SK-N-SH (cell line): ENCODE data around the gene INPP5B. TPM values are rescaled to one million over a fixed set of nuclear protein-coding genes. Genes with fewer than 3 reads are reported as not detected.
A peak's percentile ranks its signal among the peaks of the same experiment; 100 is the strongest.

Experiments used
- CTCF ChIA-PET: fragments of 300-600, 350-600 bp; formaldehyde crosslinking; extraction: SDS; loops from one replicate; lab custom pipeline; 2021; lab: Yijun Ruan, JAX
- POLR2A ChIA-PET: fragments of 350-600 bp; sonication (Branson Sonifier 250); formaldehyde crosslinking; extraction: SDS; loops from one replicate; lab custom pipeline; 2020; ENCODE audit warnings: antibody characterized with exemption, inconsistent platforms; lab: Yijun Ruan, JAX
- DNase-seq: peaks from one replicate; pipeline ENCODE4 v3.0.0; 2012
- H2AFZ ChIP-seq: fragments of 200-600 bp; sonication (generic); 2 replicates; pipeline ENCODE4 v1.8.1; 2016; ENCODE audit warnings: antibody characterized with exemption, mild to moderate bottlenecking, low read depth
- H3F3A ChIP-seq: fragments of 200-600 bp; sonication (generic); replicated peaks from 2 replicates; pipeline ENCODE3; 2016; ENCODE audit warnings: antibody characterized with exemption, mild to moderate bottlenecking; ENCODE audit not compliant: insufficient read depth
- H3K27ac ChIP-seq, 2 experiments: fragments of 200-500 bp in 1 of 2; fragments of 200-600 bp in 1 of 2; sonication (Bioruptor generic) in 1 of 2; sonication (generic), shearing (Covaris generic) in 1 of 2; 2 replicates each; pipeline versions ENCODE4 v1.5.1 to v1.6.1; 2014 to 2016; ENCODE audit warnings: low read depth in 2 of 2, inconsistent platforms in 1 of 2, low read length in 1 of 2, mild to moderate bottlenecking in 1 of 2, mixed read lengths in 1 of 2
- H3K27me3 ChIP-seq: fragments of 200-600 bp; sonication (generic), shearing (Covaris generic); 2 replicates; pipeline ENCODE4 v1.6.1; 2016; ENCODE audit warnings: mixed run types; ENCODE audit not compliant: insufficient read depth
- H3K36me3 ChIP-seq, 2 experiments: fragments of 200-500 bp in 1 of 2; fragments of 200-600 bp in 1 of 2; sonication (Bioruptor generic) in 1 of 2; sonication (generic) in 1 of 2; replicated peaks in 1 of 2; 2 replicates each; pipeline versions ENCODE3 to v1.5.1; 2014 to 2016; ENCODE audit warnings: low read length in 1 of 2, mild to moderate bottlenecking in 1 of 2; ENCODE audit not compliant: insufficient read depth in 2 of 2, control insufficient read depth in 1 of 2
- H3K4me1 ChIP-seq, 2 experiments: fragments of 200-500 bp in 1 of 2; fragments of 200-600 bp in 1 of 2; sonication (Bioruptor generic) in 1 of 2; sonication (generic), shearing (Covaris generic) in 1 of 2; 2 replicates each; pipeline versions ENCODE4 v1.5.1 to v1.6.1; 2014 to 2016; ENCODE audit warnings: low read depth in 1 of 2, low read length in 1 of 2, mixed run types in 1 of 2; ENCODE audit not compliant: insufficient read depth in 2 of 2, control insufficient read depth in 1 of 2
- H3K4me2 ChIP-seq: fragments of 200-600 bp; sonication (generic), shearing (Covaris generic); 2 replicates; pipeline ENCODE4 v1.6.1; 2017; ENCODE audit warnings: mixed run types
- H3K4me3 ChIP-seq, 2 experiments: fragments of 200-500 bp in 1 of 2; fragments of 200-600 bp in 1 of 2; sonication (Bioruptor generic) in 1 of 2; sonication (generic), shearing (Covaris generic) in 1 of 2; 2 replicates each; pipeline versions ENCODE4 v1.5.1 to v1.8.1; 2014 to 2016; ENCODE audit warnings: low read depth in 2 of 2, inconsistent platforms in 1 of 2, low read length in 1 of 2, mild to moderate bottlenecking in 1 of 2, mixed read lengths in 1 of 2, moderate library complexity in 1 of 2
- H3K79me2 ChIP-seq: fragments of 200-600 bp; sonication (generic); 2 replicates; pipeline ENCODE4 v1.8.1; 2017; ENCODE audit warnings: mild to moderate bottlenecking; ENCODE audit not compliant: insufficient read depth
- H3K9ac ChIP-seq: fragments of 200-600 bp; sonication (generic); 2 replicates; pipeline ENCODE4 v1.6.1; 2017; ENCODE audit warnings: mixed run types
- H3K9me2 ChIP-seq: fragments of 200-600 bp; sonication (generic); 2 replicates; pipeline ENCODE4 v1.6.1; 2017; ENCODE audit warnings: mixed run types
- H3K9me3 ChIP-seq: fragments of 200-600 bp; sonication (generic); 2 replicates; pipeline ENCODE4 v1.6.1; 2017; ENCODE audit warnings: mixed run types, mild to moderate bottlenecking, moderate library complexity
- H4K20me1 ChIP-seq: fragments of 200-600 bp; sonication (generic); 2 replicates; pipeline ENCODE4 v1.6.1; 2017; ENCODE audit warnings: mild to moderate bottlenecking, mixed run types; ENCODE audit not compliant: insufficient read depth
- CHD2 ChIP-seq: fragments of 150-350 bp; IDR thresholded peaks from 2 replicates; pipeline ENCODE4 v1.6.1; 2018; ENCODE audit warnings: low read length; ENCODE audit not compliant: partially characterized antibody
- CTCF ChIP-seq: fragments of 200-600 bp; sonication (generic); IDR thresholded peaks from 2 replicates; pipeline ENCODE4 v1.6.1; 2017; ENCODE audit warnings: antibody characterized with exemption, mild to moderate bottlenecking, moderate library complexity
- ELF1 ChIP-seq: IDR thresholded peaks from 2 replicates; pipeline ENCODE4 v1.4.0; 2012
- EP300 ChIP-seq, 2 experiments: IDR thresholded peaks; 2 replicates each; pipeline versions ENCODE4 v1.4.0 to v1.6.1; 2012; ENCODE audit warnings: borderline replicate concordance in 1 of 2, low read depth in 1 of 2, low read length in 1 of 2
- FOSL2 ChIP-seq: IDR thresholded peaks from 2 replicates; pipeline ENCODE4 v1.4.0; 2012; ENCODE audit warnings: low read depth, mild to moderate bottlenecking, moderate library complexity, borderline replicate concordance
- FOXM1 ChIP-seq: IDR thresholded peaks from 2 replicates; pipeline ENCODE4 v1.4.0; 2012; ENCODE audit warnings: low read depth, mild to moderate bottlenecking
- GABPA ChIP-seq: IDR thresholded peaks from 2 replicates; pipeline ENCODE4 v1.4.0; 2012; ENCODE audit warnings: low read depth, mild to moderate bottlenecking
- MEF2A ChIP-seq: IDR thresholded peaks from 2 replicates; pipeline ENCODE4 v1.4.0; 2012; ENCODE audit warnings: low read depth, borderline replicate concordance
- NFIC ChIP-seq: IDR thresholded peaks from 2 replicates; pipeline ENCODE4 v1.4.0; 2012; ENCODE audit warnings: borderline replicate concordance
- PBX3 ChIP-seq: IDR thresholded peaks from 2 replicates; pipeline ENCODE4; 2012
- RAD21 ChIP-seq: IDR thresholded peaks from 2 replicates; pipeline ENCODE4 v1.6.1; 2012; ENCODE audit warnings: mild to moderate bottlenecking, low read length
- RCOR1 ChIP-seq: fragments of 150-350 bp; IDR thresholded peaks from 2 replicates; pipeline ENCODE4 v1.6.1; 2017; ENCODE audit warnings: antibody characterized with exemption, low read length
- RFX5 ChIP-seq: IDR thresholded peaks from 2 replicates; pipeline ENCODE4 v1.6.1; 2012; ENCODE audit warnings: mild to moderate bottlenecking, improper control_type of control experiment, low read length
- SMC3 ChIP-seq: IDR thresholded peaks from 2 replicates; pipeline ENCODE4 v1.6.1; 2012; ENCODE audit warnings: low read depth, low read length, improper control_type of control experiment
- USF1 ChIP-seq: IDR thresholded peaks from 2 replicates; pipeline ENCODE4 v1.4.0; 2012; ENCODE audit warnings: low read depth, borderline replicate concordance
- YY1 ChIP-seq: IDR thresholded peaks from 2 replicates; pipeline ENCODE4 v1.4.0; 2012; ENCODE audit warnings: low read depth, mild to moderate bottlenecking
- WGBS: methylation state at CpG from one replicate; pipeline ENCODE4 v1.1.6; 2017; ENCODE audit warnings: low lambda C conversion rate; 5-methylcytosine and 5-hydroxymethylcytosine counted together
- polyA plus RNA-seq, 3 experiments: library from polyadenylated mRNA; depleted of rRNA; stranded (reverse); fragments of >200 nt; gene quantifications; 2 replicates each; pipeline ENCODE4 v1.2.3, GENCODE V29; 2012

The INPP5B gene
- polyA plus RNA-seq, 1 of the 3 experiments (the other 2 are of a cell fraction), result 10.5 TPM

GRCh38 chr1:37919277-37919676 lies 27.6 kb downstream of the INPP5B start:
- Histone ChIP-seq H3K27me3 (no peaks in the 10 kb centered on the region), H3K4me2 (no peak overlapping the region), H3K79me2 (peaks cover 15% of the 10 kb centered on the region; the same call in 1 of the 2 replicates), H3K4me3 (no peak overlapping the region), H3K4me1 (no peaks in the 10 kb centered on the region), H3K27ac (no peak overlapping the region), H3K9me3 (no peaks in the 10 kb centered on the region), H3K36me3 (peaks cover 6 to 19% of the 10 kb centered on the region in 2 experiments), H3K9ac (no peak overlapping the region), H4K20me1 (no peaks in the 10 kb centered on the region; the same call in 1 of the 2 replicates), H2AFZ (no peak overlapping the region), H3F3A (no peaks in the 10 kb centered on the region), H3K9me2 (no peaks in the 10 kb centered on the region)
- ChIA-PET CTCF (no interaction called here), POLR2A (no interaction called here)
- TF ChIP-seq USF1 (no peak), PBX3 (no peak), CTCF (peak; percentile 62)
- WGBS, result 79% methylated on average over 1 of the region's 1 CpG
- DNase-seq, result peak; percentile 20

GRCh38 chr1:37915476-37916093 lies 31.3 kb downstream of the INPP5B start:
- Histone ChIP-seq H3K4me2 (no peak overlapping the region), H3K4me3 (no peak overlapping the region), H3K4me1 (no peaks in the 10 kb centered on the region), H3K9me3 (no peaks in the 10 kb centered on the region), H3K36me3 (peaks cover 6 to 41% of the 10 kb centered on the region in 2 experiments), H2AFZ (no peak overlapping the region), H3F3A (no peaks in the 10 kb centered on the region), H4K20me1 (no peaks in the 10 kb centered on the region; the same call in 1 of the 2 replicates), H3K9ac (no peak overlapping the region), H3K9me2 (no peaks in the 10 kb centered on the region), H3K27ac (no peak overlapping the region), H3K27me3 (no peaks in the 10 kb centered on the region), H3K79me2 (peaks cover 15% of the 10 kb centered on the region; the same call in 1 of the 2 replicates)
- WGBS, result 93% methylated on average over 2 of the region's 2 CpGs
- ChIA-PET POLR2A (no interaction called here), CTCF (interaction anchor here (1.2 kb wide), 1 partner anchor 10 kb away, joined by 3 read pairs; no protein-coding TSS in a partner anchor)
- DNase-seq, result no peak
- no peak for TF ChIP-seq CHD2
- no peak for TF ChIP-seq CTCF
- TF ChIP-seq FOSL2, result no peak
- TF ChIP-seq GABPA, result no peak
- TF ChIP-seq YY1, result no peak
- TF ChIP-seq RFX5, result no peak
- no peak for TF ChIP-seq RAD21
- TF ChIP-seq MEF2A, result no peak
- TF ChIP-seq EP300 (IDR thresholded peaks at IDR 0.05; ENCODE audit: borderline replicate concordance in 1 of 2, low read depth in 1 of 2, low read length in 1 of 2), result no peak
- TF ChIP-seq ELF1, result no peak
- TF ChIP-seq NFIC, result no peak
- no peak for TF ChIP-seq USF1
- TF ChIP-seq FOXM1, result no peak
- no peak for TF ChIP-seq RCOR1
- no peak for TF ChIP-seq SMC3
